Measurements from ENCODE around the gene TATDN2. TPM values are rescaled to one million over a fixed set of nuclear protein-coding genes. Genes with fewer than 3 reads are reported as not detected.

TATDN2 gene
- total RNA-seq, 2 donors from 2014 or later: 9.8 to 14.3 TPM

- H3K27me3 ChIP-seq: no peaks in the 10 kb centered on the region
- no peak overlapping the region for H3K4me3 ChIP-seq
- peaks cover 64% of the 10 kb centered on the region for H3K36me3 ChIP-seq
- no peaks in the 10 kb centered on the region for H3K9me3 ChIP-seq
- TF ChIP-seq CTCF (IDR thresholded peaks at IDR 0.05): no peak
- DNase-seq (ENCODE audit: low spot score): no peak
- H3K27ac ChIP-seq: no peak overlapping the region
- peaks cover 0 to 12% of the 10 kb centered on the region in 2 donors for H3K4me1 ChIP-seq
Observed at GRCh38 chr3:10274601-10275000, 26.3 kb downstream of the TATDN2 start.

GRCh38 chr3:10277115-10277625 lies 28.9 kb downstream of the TATDN2 start:
- no peak for TF ChIP-seq CTCF (IDR thresholded peaks at IDR 0.05)
- DNase-seq (ENCODE audit: low spot score): no peak
- no peaks in the 10 kb centered on the region for H3K27me3 ChIP-seq
- no peak overlapping the region for H3K4me3 ChIP-seq
- H3K27ac ChIP-seq: no peak overlapping the region
- peaks cover 59% of the 10 kb centered on the region for H3K36me3 ChIP-seq
- no peaks in the 10 kb centered on the region for H3K9me3 ChIP-seq
- peaks cover 0 to 12% of the 10 kb centered on the region in 2 donors for H3K4me1 ChIP-seq

- H3K27ac ChIP-seq: no peak overlapping the region
- peaks cover 0 to 11% of the 10 kb centered on the region in 2 donors for H3K4me1 ChIP-seq
- no peaks in the 10 kb centered on the region for H3K27me3 ChIP-seq
- no peak for TF ChIP-seq CTCF (IDR thresholded peaks at IDR 0.05)
- no peak for DNase-seq (ENCODE audit: low spot score)
- H3K4me3 ChIP-seq: no peak overlapping the region
- peaks cover 55% of the 10 kb centered on the region for H3K36me3 ChIP-seq
- H3K9me3 ChIP-seq: no peaks in the 10 kb centered on the region
Observed at GRCh38 chr3:10278501-10278900, 30.2 kb downstream of the TATDN2 start.

- H3K27ac ChIP-seq: no peak overlapping the region
- TF ChIP-seq CTCF (IDR thresholded peaks at IDR 0.05): no peak
- H3K36me3 ChIP-seq: peaks cover 55% of the 10 kb centered on the region
- DNase-seq (ENCODE audit: low spot score): no peak
- H3K9me3 ChIP-seq: no peaks in the 10 kb centered on the region
- H3K4me3 ChIP-seq: no peak overlapping the region
- peaks cover 0 to 5% of the 10 kb centered on the region in 2 donors for H3K4me1 ChIP-seq
- H3K27me3 ChIP-seq: no peaks in the 10 kb centered on the region
Observed at GRCh38 chr3:10279384-10280176, 31.3 kb downstream of the TATDN2 start.

GRCh38 chr3:10280177-10280529 lies 31.9 kb downstream of the TATDN2 start:
- H3K4me1 ChIP-seq: peaks cover 0 to 5% of the 10 kb centered on the region in 2 donors
- H3K4me3 ChIP-seq: no peak overlapping the region
- DNase-seq (ENCODE audit: low spot score): no peak
- TF ChIP-seq CTCF (IDR thresholded peaks at IDR 0.05): no peak
- peaks cover 55% of the 10 kb centered on the region for H3K36me3 ChIP-seq
- H3K9me3 ChIP-seq: no peaks in the 10 kb centered on the region
- H3K27me3 ChIP-seq: no peaks in the 10 kb centered on the region
- H3K27ac ChIP-seq: no peak overlapping the region
